Cardiac muscle cell (in vitro differentiated cells and primary cell): Measurements from ENCODE around the gene LDB2. TPM values are rescaled to one million over a fixed set of nuclear protein-coding genes. Genes with fewer than 3 reads are reported as not detected.

ENCODE experiments used
- DNase-seq, 2 donors: peaks; one replicate each; pipeline versions ENCODE4 v3.0.0 to v3.0.0-alpha.2; 2010 to 2017; ENCODE audit warnings: low read depth in 1 of 2, low spot score in 1 of 2
- H3K27ac ChIP-seq: fragments of 200-600 bp; sonication (generic); 2 replicates; pipeline ENCODE4 v1.5.1; 2016
- H3K27me3 ChIP-seq: fragments of 200-600 bp; sonication (generic); 2 replicates; pipeline ENCODE4 v1.6.0; 2016; ENCODE audit warnings: control low read depth
- H3K36me3 ChIP-seq: fragments of 200-600 bp; sonication (generic); 2 replicates; pipeline ENCODE4 v1.5.1; 2016; ENCODE audit warnings: control low read depth
- H3K4me1 ChIP-seq: fragments of 200-600 bp; sonication (generic); 2 replicates; pipeline ENCODE4 v1.8.1; 2017; ENCODE audit warnings: low read depth, mild to moderate bottlenecking, mixed run types
- H3K4me3 ChIP-seq: fragments of 200-600 bp; sonication (generic); 2 replicates; pipeline ENCODE4 v1.5.1; 2016; ENCODE audit warnings: mild to moderate bottlenecking
- H3K9me3 ChIP-seq: fragments of 200-600 bp; sonication (generic); 2 replicates; pipeline ENCODE4 v1.5.1; 2017; ENCODE audit warnings: low read depth, mild to moderate bottlenecking, control low read depth
- polyA plus RNA-seq: library from polyadenylated mRNA; unstranded; fragments of >200 nt; fragmentation: Nextera tagmentation; extraction: Ambion mirVana; gene quantifications from 2 replicates; pipeline ENCODE4 v1.2.1, GENCODE V29; 2016
- total RNA-seq: library from RNA; depleted of rRNA; stranded (reverse); fragments of >200 nt; gene quantifications from 2 replicates; pipeline ENCODE4 v1.2.3, GENCODE V29; 2016
- TF ChIP-seq, protein P1 (sequence below): IDR thresholded peaks from 2 replicates; pipeline ENCODE4 v1.5.1; 2012; ENCODE audit warnings: low read depth, mild to moderate bottlenecking, low read length

LDB2 gene
- total and polyA plus RNA-seq, 2 experiments from 2014 or later = 10.4 to 12.4 TPM

DNA sequence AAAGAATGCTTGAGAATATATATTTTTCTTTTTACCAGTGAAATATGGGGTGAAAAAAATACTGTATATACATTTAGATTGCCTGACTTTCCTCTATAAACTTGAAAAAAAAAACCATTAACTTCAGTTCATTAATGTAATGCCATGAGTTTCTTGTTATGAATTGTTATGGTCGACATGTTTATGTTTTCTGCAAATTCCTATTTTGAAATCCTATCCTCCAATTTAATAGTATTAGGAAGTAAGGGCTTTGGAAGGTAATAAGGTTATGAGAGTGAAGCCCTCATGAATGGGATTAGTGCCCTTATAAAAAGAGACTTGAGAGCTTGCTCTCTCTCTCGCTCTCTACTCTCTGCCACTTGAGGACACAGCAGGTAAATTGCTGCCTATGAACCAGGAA lies 211.4 kb downstream of the LDB2 start:
- H3K36me3 ChIP-seq = no peaks in the 10 kb centered on the region
- H3K4me3 ChIP-seq = no peak overlapping the region
- H3K27me3 ChIP-seq = no peaks in the 10 kb centered on the region
- H3K4me1 ChIP-seq = no peaks in the 10 kb centered on the region
- no peak for DNase-seq
- TF ChIP-seq, protein P1, sequence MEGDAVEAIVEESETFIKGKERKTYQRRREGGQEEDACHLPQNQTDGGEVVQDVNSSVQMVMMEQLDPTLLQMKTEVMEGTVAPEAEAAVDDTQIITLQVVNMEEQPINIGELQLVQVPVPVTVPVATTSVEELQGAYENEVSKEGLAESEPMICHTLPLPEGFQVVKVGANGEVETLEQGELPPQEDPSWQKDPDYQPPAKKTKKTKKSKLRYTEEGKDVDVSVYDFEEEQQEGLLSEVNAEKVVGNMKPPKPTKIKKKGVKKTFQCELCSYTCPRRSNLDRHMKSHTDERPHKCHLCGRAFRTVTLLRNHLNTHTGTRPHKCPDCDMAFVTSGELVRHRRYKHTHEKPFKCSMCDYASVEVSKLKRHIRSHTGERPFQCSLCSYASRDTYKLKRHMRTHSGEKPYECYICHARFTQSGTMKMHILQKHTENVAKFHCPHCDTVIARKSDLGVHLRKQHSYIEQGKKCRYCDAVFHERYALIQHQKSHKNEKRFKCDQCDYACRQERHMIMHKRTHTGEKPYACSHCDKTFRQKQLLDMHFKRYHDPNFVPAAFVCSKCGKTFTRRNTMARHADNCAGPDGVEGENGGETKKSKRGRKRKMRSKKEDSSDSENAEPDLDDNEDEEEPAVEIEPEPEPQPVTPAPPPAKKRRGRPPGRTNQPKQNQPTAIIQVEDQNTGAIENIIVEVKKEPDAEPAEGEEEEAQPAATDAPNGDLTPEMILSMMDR = no peak
- no peaks in the 10 kb centered on the region for H3K9me3 ChIP-seq
- H3K27ac ChIP-seq = no peak overlapping the region

DNA sequence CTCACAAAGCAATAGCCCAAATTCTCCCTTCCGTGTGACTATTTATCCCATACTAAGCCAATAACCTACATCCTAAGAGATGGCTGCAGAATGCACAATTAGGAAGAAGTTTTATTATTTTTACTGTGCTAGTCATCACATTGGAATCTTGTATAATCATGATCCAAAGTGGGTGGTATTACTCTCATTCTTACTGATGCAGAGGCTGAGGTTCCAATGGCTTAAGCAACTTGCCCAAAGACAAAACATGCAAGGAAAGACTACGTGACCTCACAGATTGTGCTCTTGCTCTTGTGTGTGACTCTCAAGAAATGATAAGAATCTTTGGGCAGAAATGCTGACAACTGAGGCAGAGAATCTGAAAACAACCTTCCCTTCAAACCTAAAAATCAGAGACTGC lies 212.2 kb downstream of the LDB2 start:
- DNase-seq = peak in 1 of 2 donors; percentile 87
- H3K9me3 ChIP-seq = no peaks in the 10 kb centered on the region
- H3K4me1 ChIP-seq = no peaks in the 10 kb centered on the region
- no peaks in the 10 kb centered on the region for H3K27me3 ChIP-seq
- TF ChIP-seq, protein P1 = no peak
- no peak overlapping the region for H3K4me3 ChIP-seq
- H3K36me3 ChIP-seq = no peaks in the 10 kb centered on the region
- no peak overlapping the region for H3K27ac ChIP-seq

DNA sequence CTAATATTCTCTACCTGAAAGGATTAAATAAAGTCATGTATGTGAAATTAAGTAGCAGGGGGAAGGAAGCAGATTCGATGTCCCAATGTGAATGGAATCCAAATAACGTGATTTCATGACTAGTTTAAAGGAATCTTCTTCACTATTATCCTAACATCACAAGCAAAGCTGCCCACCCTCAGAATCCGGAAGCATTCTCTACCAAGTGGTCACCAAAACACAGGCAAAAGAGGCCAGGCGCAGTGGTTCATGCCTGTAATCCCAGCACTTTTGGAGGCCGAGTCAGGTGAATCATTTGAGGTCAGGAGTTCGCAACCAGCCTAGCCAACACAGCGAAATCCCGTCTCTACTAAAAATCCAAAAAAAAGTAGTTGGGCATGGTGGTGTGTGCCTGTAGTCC lies 212.9 kb downstream of the LDB2 start:
- Histone ChIP-seq H3K27me3 (no peaks in the 10 kb centered on the region), H3K4me3 (no peak overlapping the region), H3K9me3 (no peaks in the 10 kb centered on the region), H3K4me1 (no peaks in the 10 kb centered on the region), H3K27ac (no peak overlapping the region), H3K36me3 (no peaks in the 10 kb centered on the region)
- no peak for DNase-seq
- TF ChIP-seq, protein P1 = no peak

DNA sequence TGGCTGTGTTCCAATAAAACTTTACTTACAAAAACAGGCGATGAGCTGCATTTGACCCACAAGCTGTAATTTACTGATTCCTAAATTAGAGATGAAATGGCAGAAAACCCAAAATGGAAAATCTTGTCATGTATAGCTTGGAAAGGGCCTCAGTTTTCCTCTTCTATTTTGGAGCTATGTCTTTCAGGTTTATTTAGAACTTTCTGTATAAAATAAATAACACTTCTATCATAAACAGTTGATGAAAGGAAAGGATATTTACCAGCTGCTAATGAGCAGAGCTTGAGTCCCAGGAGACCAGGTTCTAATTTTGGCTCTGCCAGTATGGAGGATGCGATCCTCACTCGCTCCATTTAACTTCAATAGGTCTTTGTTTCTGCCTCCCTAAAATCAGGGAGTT lies 213.5 kb downstream of the LDB2 start:
- H3K27me3 ChIP-seq = no peaks in the 10 kb centered on the region
- no peak overlapping the region for H3K27ac ChIP-seq
- H3K9me3 ChIP-seq = no peaks in the 10 kb centered on the region
- TF ChIP-seq, protein P1 = no peak
- DNase-seq = no peak
- H3K4me3 ChIP-seq = no peak overlapping the region
- H3K4me1 ChIP-seq = peaks cover 6% of the 10 kb centered on the region
- no peaks in the 10 kb centered on the region for H3K36me3 ChIP-seq

DNA sequence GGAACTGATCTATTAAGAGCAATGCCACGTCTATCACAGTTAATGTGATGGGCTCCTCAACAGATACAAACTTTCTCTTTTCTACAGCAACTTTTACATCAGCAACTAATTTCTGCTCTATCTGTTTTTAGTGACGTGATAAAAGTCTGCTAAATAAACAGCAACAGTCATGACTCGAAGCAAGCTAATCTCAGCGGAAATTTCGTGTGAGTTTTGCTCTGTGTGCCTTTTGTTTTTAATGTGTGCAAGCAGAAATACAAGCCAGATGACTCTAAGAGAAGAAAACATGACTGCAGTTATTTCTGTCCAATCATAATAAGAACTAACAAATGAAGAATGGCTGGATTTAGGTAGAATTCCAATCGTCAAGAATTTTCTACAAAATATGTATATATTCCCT lies 214.3 kb downstream of the LDB2 start:
- peaks cover 6% of the 10 kb centered on the region for H3K4me1 ChIP-seq
- no peak overlapping the region for H3K4me3 ChIP-seq
- no peak overlapping the region for H3K27ac ChIP-seq
- H3K27me3 ChIP-seq = no peaks in the 10 kb centered on the region
- H3K36me3 ChIP-seq = no peaks in the 10 kb centered on the region
- no peaks in the 10 kb centered on the region for H3K9me3 ChIP-seq
- peak in 1 of 2 donors; percentile 86 for DNase-seq
- TF ChIP-seq, protein P1 = no peak

DNA sequence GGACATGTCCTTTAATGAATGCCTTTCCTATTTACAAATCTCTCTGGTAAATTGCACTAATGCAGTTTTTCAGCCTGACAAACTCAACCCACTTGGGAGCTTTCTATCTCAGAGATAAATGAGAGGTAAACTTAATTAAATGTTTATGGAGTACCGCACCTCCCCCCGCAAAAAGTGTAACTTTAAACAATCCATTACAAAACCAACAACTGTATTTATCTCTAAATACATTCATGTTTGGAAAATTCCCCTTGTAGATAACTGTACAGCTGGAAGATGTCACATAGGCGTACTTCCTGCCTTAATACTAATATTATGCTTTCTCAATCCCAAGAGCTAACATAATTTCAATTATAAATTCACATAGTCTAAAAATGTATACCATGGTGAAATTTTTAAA lies 215.5 kb downstream of the LDB2 start:
- no peaks in the 10 kb centered on the region for H3K27me3 ChIP-seq
- peaks cover 6% of the 10 kb centered on the region for H3K4me1 ChIP-seq
- TF ChIP-seq, protein P1 = no peak
- H3K36me3 ChIP-seq = no peaks in the 10 kb centered on the region
- peak in 1 of 2 donors; percentile 62 for DNase-seq
- H3K9me3 ChIP-seq = no peaks in the 10 kb centered on the region
- H3K27ac ChIP-seq = no peak overlapping the region
- no peak overlapping the region for H3K4me3 ChIP-seq
